Tibial nerve (tissue), 4 donors: ENCODE measurements around the gene GOLGA6L10.
"Not testable (repeated sequence)": the region's sequence is repeated elsewhere in the genome, so short reads cannot be mapped to it uniquely, and the experiment has no call there.

Source experiments
- EP300 ChIP-seq, 2 donors: sonication (generic); formaldehyde crosslinking; IDR thresholded peaks; one replicate each; pipeline ENCODE4 v1.6.1; 2017; ENCODE audit warnings: antibody characterized with exemption in 2 of 2, mild to moderate bottlenecking in 1 of 2
- POLR2A ChIP-seq, 2 donors: fragments of 450-650 bp; IDR thresholded peaks; one replicate each; pipeline ENCODE4 v1.6.1; 2017; ENCODE audit warnings: antibody characterized with exemption in 2 of 2, mild to moderate bottlenecking in 2 of 2, moderate library complexity in 2 of 2
- TF ChIP-seq, protein P1 (sequence below), 5 experiments: fragments of 200-600 bp in 3 of 5; fragments of 450-650 bp in 2 of 5; sonication (generic) in 3 of 5; IDR thresholded peaks; one replicate each; pipeline ENCODE4 v1.5.1; 2016 to 2019; ENCODE audit warnings: antibody characterized with exemption in 5 of 5, mild to moderate bottlenecking in 3 of 5, moderate library complexity in 2 of 5

DNA sequence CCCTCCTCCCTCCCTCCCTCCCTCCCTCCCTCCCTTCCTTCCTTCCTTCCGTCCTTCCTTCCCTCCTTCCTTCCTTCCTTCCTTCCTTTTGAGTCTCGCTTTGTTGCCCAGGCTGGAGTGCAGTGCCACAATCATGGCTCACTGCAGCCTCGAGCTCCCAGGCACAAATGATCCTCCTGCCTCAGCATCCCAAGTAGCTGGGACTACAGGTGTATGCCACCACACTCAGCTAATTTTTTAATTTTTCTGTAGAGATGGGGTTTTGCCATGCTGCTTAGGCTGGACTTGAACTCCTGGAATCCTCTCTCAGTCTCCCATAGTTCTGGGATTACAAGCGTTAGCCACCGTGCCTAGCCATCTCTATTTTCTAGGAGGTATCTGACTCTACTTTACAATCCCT is 38.0 kb downstream of the GOLGA6L10 start:
- TF ChIP-seq, protein P1, sequence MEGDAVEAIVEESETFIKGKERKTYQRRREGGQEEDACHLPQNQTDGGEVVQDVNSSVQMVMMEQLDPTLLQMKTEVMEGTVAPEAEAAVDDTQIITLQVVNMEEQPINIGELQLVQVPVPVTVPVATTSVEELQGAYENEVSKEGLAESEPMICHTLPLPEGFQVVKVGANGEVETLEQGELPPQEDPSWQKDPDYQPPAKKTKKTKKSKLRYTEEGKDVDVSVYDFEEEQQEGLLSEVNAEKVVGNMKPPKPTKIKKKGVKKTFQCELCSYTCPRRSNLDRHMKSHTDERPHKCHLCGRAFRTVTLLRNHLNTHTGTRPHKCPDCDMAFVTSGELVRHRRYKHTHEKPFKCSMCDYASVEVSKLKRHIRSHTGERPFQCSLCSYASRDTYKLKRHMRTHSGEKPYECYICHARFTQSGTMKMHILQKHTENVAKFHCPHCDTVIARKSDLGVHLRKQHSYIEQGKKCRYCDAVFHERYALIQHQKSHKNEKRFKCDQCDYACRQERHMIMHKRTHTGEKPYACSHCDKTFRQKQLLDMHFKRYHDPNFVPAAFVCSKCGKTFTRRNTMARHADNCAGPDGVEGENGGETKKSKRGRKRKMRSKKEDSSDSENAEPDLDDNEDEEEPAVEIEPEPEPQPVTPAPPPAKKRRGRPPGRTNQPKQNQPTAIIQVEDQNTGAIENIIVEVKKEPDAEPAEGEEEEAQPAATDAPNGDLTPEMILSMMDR (IDR thresholded peaks at IDR 0.05), result not testable (repeated sequence)
- not testable (repeated sequence) for TF ChIP-seq POLR2A, EP300 (IDR thresholded peaks at IDR 0.05)
